Keratinocyte (primary cell): ENCODE measurements around the gene TNXB. TPM values are rescaled to one million over a fixed set of nuclear protein-coding genes. Genes with fewer than 3 reads are reported as not detected.

ENCODE experiments used
- DNase-seq: peaks from one replicate; pipeline ENCODE4 v3.0.0-alpha.2; 2011; ENCODE audit warnings: low read depth, missing footprints, low spot score
- FAIRE-seq: peaks from 2 replicates; lab custom pipeline; 2011; peaks lifted over from hg19 to GRCh38; lab: Jason Lieb, UNC
- H2AFZ ChIP-seq: 2 replicates; pipeline ENCODE4 v1.6.0; 2012; ENCODE audit warnings: low read length, control low read depth, inconsistent platforms; ENCODE audit not compliant: control insufficient read depth
- H3K27ac ChIP-seq: 2 replicates; pipeline ENCODE4 v1.5.1; 2011; ENCODE audit warnings: low read length; ENCODE audit not compliant: control insufficient read depth, insufficient read depth
- H3K27me3 ChIP-seq: 3 replicates; pipeline ENCODE4 v1.6.0; 2011; ENCODE audit warnings: low read length; ENCODE audit not compliant: control insufficient read depth, insufficient read depth; ENCODE audit errors: extremely low read depth
- H3K36me3 ChIP-seq, 2 experiments: 2 replicates in 1 of 2; 3 replicates in 1 of 2; pipeline ENCODE4 v1.5.1; 2011; ENCODE audit warnings: low read length in 2 of 2, mild to moderate bottlenecking in 1 of 2; ENCODE audit not compliant: control insufficient read depth in 2 of 2, insufficient read depth in 2 of 2; ENCODE audit errors: extremely low read depth in 1 of 2
- H3K4me1 ChIP-seq: 3 replicates; pipeline ENCODE4 v1.5.1; 2011; ENCODE audit warnings: low read length; ENCODE audit not compliant: control insufficient read depth, insufficient read depth; ENCODE audit errors: extremely low read depth
- H3K4me2 ChIP-seq: 3 replicates; pipeline ENCODE4 v1.6.0; 2011; ENCODE audit warnings: low read depth, low read length; ENCODE audit not compliant: control insufficient read depth, insufficient read depth; ENCODE audit errors: extremely low read depth
- H3K4me3 ChIP-seq, 3 experiments: fragments of 200-600 bp in 1 of 3; sonication (generic) in 1 of 3; 2 replicates in 2 of 3; 3 replicates in 1 of 3; pipeline ENCODE4 v1.5.1; 2011 to 2016; ENCODE audit warnings: low read length in 3 of 3, mild to moderate bottlenecking in 3 of 3, control low read depth in 2 of 3, inconsistent platforms in 1 of 3, low read depth in 1 of 3, mixed read lengths in 1 of 3, mixed run types in 1 of 3, moderate library complexity in 1 of 3; ENCODE audit not compliant: control insufficient read depth in 2 of 3, insufficient read depth in 2 of 3; ENCODE audit errors: extremely low read depth in 1 of 3
- H3K79me2 ChIP-seq: 2 replicates; pipeline ENCODE4 v1.6.0; 2012; ENCODE audit warnings: low read length; ENCODE audit not compliant: control insufficient read depth, insufficient read depth
- H3K9ac ChIP-seq: 3 replicates; pipeline ENCODE4 v1.6.0; 2011; ENCODE audit warnings: low read length; ENCODE audit not compliant: control insufficient read depth, insufficient read depth; ENCODE audit errors: extremely low read depth
- H3K9me1 ChIP-seq: 3 replicates; pipeline ENCODE4 v1.6.0; 2011; ENCODE audit warnings: low read length; ENCODE audit not compliant: control insufficient read depth, insufficient read depth; ENCODE audit errors: extremely low read depth
- H3K9me3 ChIP-seq: 2 replicates; pipeline ENCODE4 v1.5.1; 2012; ENCODE audit warnings: low read depth, low read length; ENCODE audit not compliant: control insufficient read depth
- H4K20me1 ChIP-seq: 3 replicates; pipeline ENCODE4 v1.6.0; 2011; ENCODE audit warnings: low read length; ENCODE audit not compliant: control insufficient read depth, insufficient read depth; ENCODE audit errors: extremely low read depth
- CTCF ChIP-seq, 3 experiments: IDR thresholded peaks in 1 of 3; conservative IDR thresholded peaks in 1 of 3; optimal IDR thresholded peaks in 1 of 3; 2 replicates in 2 of 3; 3 replicates in 1 of 3; pipeline versions ENCODE3 to v1.5.1; 2011; ENCODE audit warnings: low read length in 3 of 3, mild to moderate bottlenecking in 3 of 3, moderate library complexity in 2 of 3, control low read depth in 1 of 3, inconsistent platforms in 1 of 3; ENCODE audit not compliant: insufficient read depth in 2 of 3; ENCODE audit errors: extremely low read depth in 1 of 3
- EZH2 ChIP-seq: IDR thresholded peaks from one replicate; pipeline ENCODE4 v1.6.1; 2012; ENCODE audit warnings: inconsistent platforms, mild to moderate bottlenecking, low read length, moderate library complexity
- dilution Hi-C: fragments of 300-500 bp; cut with MboI; formaldehyde crosslinking; loops from one replicate; pipeline ENCODE4 v1.7.0; 2020; ENCODE audit warnings: low sequenced_read_pairs; ENCODE audit not compliant: extremely low pct_ligation_motif_present
- polyA plus RNA-seq, 5 experiments: library from polyadenylated mRNA; depleted of rRNA in 3 of 5; stranded (reverse) in 3 of 5; stranded (forward) in 1 of 5; unstranded in 1 of 5; fragments of >200 nt; gene quantifications; 1 replicate in 1 of 5; 2 replicates in 3 of 5; 3 replicates in 1 of 5; pipeline versions ENCODE4 v1.2.1 to v1.2.3, GENCODE V29; 2011 to 2012; ENCODE audit warnings: missing spikeins in 2 of 5, low read depth in 1 of 5, low replicate concordance in 1 of 5

Gene TNXB
- polyA plus RNA-seq, 1 donor (not counting 4 experiments of a cell fraction or from before 2014, with no cell fraction given): 0.25 TPM

- H3K4me3 ChIP-seq: no peak overlapping the region
- TF ChIP-seq CTCF (optimal IDR thresholded peaks at IDR 0.05 in 1 of 3, IDR thresholded peaks at IDR 0.05 in 1 of 3, conservative IDR thresholded peaks at IDR 0.05 in 1 of 3; ENCODE audit: extremely low read depth in 1 of 3, insufficient read depth in 2 of 3, low read length in 3 of 3): no peak
- no peak for TF ChIP-seq EZH2
- H3K9me3 ChIP-seq: no peaks in the 10 kb centered on the region
- dilution Hi-C loops: no loop called here
- H3K36me3 ChIP-seq: no peaks in the 10 kb centered on the region
- FAIRE-seq (no peak), DNase-seq (no peak)
- H3K4me2 ChIP-seq: no peak overlapping the region
- H3K27ac ChIP-seq: no peak overlapping the region
- no peaks in the 10 kb centered on the region for H3K4me1 ChIP-seq
- no peak overlapping the region for H3K9ac ChIP-seq
- H2AFZ ChIP-seq: no peak overlapping the region
- peaks cover 3% of the 10 kb centered on the region for H3K27me3 ChIP-seq
- no peaks in the 10 kb centered on the region for H3K9me1 ChIP-seq
- no peaks in the 10 kb centered on the region for H4K20me1 ChIP-seq
- H3K79me2 ChIP-seq: no peaks in the 10 kb centered on the region
Measured at GRCh38 chr6:32058511-32058963, 50.6 kb downstream of the TNXB start.

- no peak for FAIRE-seq
Measured at GRCh38 chr6:32057966-32058365, 51.2 kb downstream of the TNXB start.

More at GRCh38 chr6:32057966-32058365, 51.2 kb downstream of the TNXB start:
- no peak overlapping the region for H3K4me2 ChIP-seq
- TF ChIP-seq CTCF (optimal IDR thresholded peaks at IDR 0.05 in 1 of 3, IDR thresholded peaks at IDR 0.05 in 1 of 3, conservative IDR thresholded peaks at IDR 0.05 in 1 of 3; ENCODE audit: extremely low read depth in 1 of 3, insufficient read depth in 2 of 3, low read length in 3 of 3): no peak
- no peak for TF ChIP-seq EZH2
- no peak overlapping the region for H3K4me3 ChIP-seq
- no peaks in the 10 kb centered on the region for H3K36me3 ChIP-seq
- no peaks in the 10 kb centered on the region for H3K9me3 ChIP-seq
- H3K27me3 ChIP-seq: peaks cover 3% of the 10 kb centered on the region
- no peak for DNase-seq
- H3K27ac ChIP-seq: no peak overlapping the region
- H4K20me1 ChIP-seq: no peaks in the 10 kb centered on the region
- no peak overlapping the region for H3K9ac ChIP-seq
- H2AFZ ChIP-seq: no peak overlapping the region
- H3K79me2 ChIP-seq: no peaks in the 10 kb centered on the region
- dilution Hi-C loops: no loop called here
- no peaks in the 10 kb centered on the region for H3K9me1 ChIP-seq
- no peaks in the 10 kb centered on the region for H3K4me1 ChIP-seq
